SK-N-SH (cell line): ENCODE data around the gene HAND2. TPM values are rescaled to one million over a fixed set of nuclear protein-coding genes. Genes with fewer than 3 reads are reported as not detected.
A peak's percentile ranks its signal among the peaks of the same experiment; 100 is the strongest.

Experiments
- CTCF ChIA-PET: fragments of 300-600, 350-600 bp; formaldehyde crosslinking; extraction: SDS; loops from one replicate; lab custom pipeline; 2021; lab: Yijun Ruan, JAX
- POLR2A ChIA-PET: fragments of 350-600 bp; sonication (Branson Sonifier 250); formaldehyde crosslinking; extraction: SDS; loops from one replicate; lab custom pipeline; 2020; ENCODE audit warnings: antibody characterized with exemption, inconsistent platforms; lab: Yijun Ruan, JAX
- DNase-seq: peaks from one replicate; pipeline ENCODE4 v3.0.0; 2012
- H2AFZ ChIP-seq: fragments of 200-600 bp; sonication (generic); 2 replicates; pipeline ENCODE4 v1.8.1; 2016; ENCODE audit warnings: antibody characterized with exemption, mild to moderate bottlenecking, low read depth
- H3F3A ChIP-seq: fragments of 200-600 bp; sonication (generic); replicated peaks from 2 replicates; pipeline ENCODE3; 2016; ENCODE audit warnings: antibody characterized with exemption, mild to moderate bottlenecking; ENCODE audit not compliant: insufficient read depth
- H3K27ac ChIP-seq, 2 experiments: fragments of 200-500 bp in 1 of 2; fragments of 200-600 bp in 1 of 2; sonication (Bioruptor generic) in 1 of 2; sonication (generic), shearing (Covaris generic) in 1 of 2; 2 replicates each; pipeline versions ENCODE4 v1.5.1 to v1.6.1; 2014 to 2016; ENCODE audit warnings: low read depth in 2 of 2, inconsistent platforms in 1 of 2, low read length in 1 of 2, mild to moderate bottlenecking in 1 of 2, mixed read lengths in 1 of 2
- H3K27me3 ChIP-seq: fragments of 200-600 bp; sonication (generic), shearing (Covaris generic); 2 replicates; pipeline ENCODE4 v1.6.1; 2016; ENCODE audit warnings: mixed run types; ENCODE audit not compliant: insufficient read depth
- H3K36me3 ChIP-seq, 2 experiments: fragments of 200-500 bp in 1 of 2; fragments of 200-600 bp in 1 of 2; sonication (Bioruptor generic) in 1 of 2; sonication (generic) in 1 of 2; replicated peaks in 1 of 2; 2 replicates each; pipeline versions ENCODE3 to v1.5.1; 2014 to 2016; ENCODE audit warnings: low read length in 1 of 2, mild to moderate bottlenecking in 1 of 2; ENCODE audit not compliant: insufficient read depth in 2 of 2, control insufficient read depth in 1 of 2
- H3K4me1 ChIP-seq, 2 experiments: fragments of 200-500 bp in 1 of 2; fragments of 200-600 bp in 1 of 2; sonication (Bioruptor generic) in 1 of 2; sonication (generic), shearing (Covaris generic) in 1 of 2; 2 replicates each; pipeline versions ENCODE4 v1.5.1 to v1.6.1; 2014 to 2016; ENCODE audit warnings: low read depth in 1 of 2, low read length in 1 of 2, mixed run types in 1 of 2; ENCODE audit not compliant: insufficient read depth in 2 of 2, control insufficient read depth in 1 of 2
- H3K4me2 ChIP-seq: fragments of 200-600 bp; sonication (generic), shearing (Covaris generic); 2 replicates; pipeline ENCODE4 v1.6.1; 2017; ENCODE audit warnings: mixed run types
- H3K4me3 ChIP-seq, 2 experiments: fragments of 200-500 bp in 1 of 2; fragments of 200-600 bp in 1 of 2; sonication (Bioruptor generic) in 1 of 2; sonication (generic), shearing (Covaris generic) in 1 of 2; 2 replicates each; pipeline versions ENCODE4 v1.5.1 to v1.8.1; 2014 to 2016; ENCODE audit warnings: low read depth in 2 of 2, inconsistent platforms in 1 of 2, low read length in 1 of 2, mild to moderate bottlenecking in 1 of 2, mixed read lengths in 1 of 2, moderate library complexity in 1 of 2
- H3K79me2 ChIP-seq: fragments of 200-600 bp; sonication (generic); 2 replicates; pipeline ENCODE4 v1.8.1; 2017; ENCODE audit warnings: mild to moderate bottlenecking; ENCODE audit not compliant: insufficient read depth
- H3K9ac ChIP-seq: fragments of 200-600 bp; sonication (generic); 2 replicates; pipeline ENCODE4 v1.6.1; 2017; ENCODE audit warnings: mixed run types
- H3K9me2 ChIP-seq: fragments of 200-600 bp; sonication (generic); 2 replicates; pipeline ENCODE4 v1.6.1; 2017; ENCODE audit warnings: mixed run types
- H3K9me3 ChIP-seq: fragments of 200-600 bp; sonication (generic); 2 replicates; pipeline ENCODE4 v1.6.1; 2017; ENCODE audit warnings: mixed run types, mild to moderate bottlenecking, moderate library complexity
- H4K20me1 ChIP-seq: fragments of 200-600 bp; sonication (generic); 2 replicates; pipeline ENCODE4 v1.6.1; 2017; ENCODE audit warnings: mild to moderate bottlenecking, mixed run types; ENCODE audit not compliant: insufficient read depth
- EP300 ChIP-seq, 2 experiments: IDR thresholded peaks; 2 replicates each; pipeline versions ENCODE4 v1.4.0 to v1.6.1; 2012; ENCODE audit warnings: borderline replicate concordance in 1 of 2, low read depth in 1 of 2, low read length in 1 of 2
- FOSL2 ChIP-seq: IDR thresholded peaks from 2 replicates; pipeline ENCODE4 v1.4.0; 2012; ENCODE audit warnings: low read depth, mild to moderate bottlenecking, moderate library complexity, borderline replicate concordance
- FOXM1 ChIP-seq: IDR thresholded peaks from 2 replicates; pipeline ENCODE4 v1.4.0; 2012; ENCODE audit warnings: low read depth, mild to moderate bottlenecking
- MEF2A ChIP-seq: IDR thresholded peaks from 2 replicates; pipeline ENCODE4 v1.4.0; 2012; ENCODE audit warnings: low read depth, borderline replicate concordance
- NFIC ChIP-seq: IDR thresholded peaks from 2 replicates; pipeline ENCODE4 v1.4.0; 2012; ENCODE audit warnings: borderline replicate concordance
- POLR2AphosphoS5 ChIP-seq: IDR thresholded peaks from 2 replicates; pipeline ENCODE4 v1.6.1; 2012; ENCODE audit warnings: low read depth, low read length
- RCOR1 ChIP-seq: fragments of 150-350 bp; IDR thresholded peaks from 2 replicates; pipeline ENCODE4 v1.6.1; 2017; ENCODE audit warnings: antibody characterized with exemption, low read length
- RXRA ChIP-seq: IDR thresholded peaks from 2 replicates; pipeline ENCODE4 v1.4.0; 2012; ENCODE audit warnings: low read depth, mild to moderate bottlenecking, borderline replicate concordance
- SIN3A ChIP-seq: IDR thresholded peaks from 2 replicates; pipeline ENCODE4 v1.6.1; 2012; ENCODE audit warnings: low read depth, mild to moderate bottlenecking, low read length, moderate library complexity, borderline replicate concordance
- SMC3 ChIP-seq: IDR thresholded peaks from 2 replicates; pipeline ENCODE4 v1.6.1; 2012; ENCODE audit warnings: low read depth, low read length, improper control_type of control experiment
- TEAD4 ChIP-seq: IDR thresholded peaks from 2 replicates; pipeline ENCODE4 v1.4.0; 2012; ENCODE audit warnings: mild to moderate bottlenecking, borderline replicate concordance; ENCODE audit not compliant: insufficient read depth
- WGBS: methylation state at CpG from one replicate; pipeline ENCODE4 v1.1.6; 2017; ENCODE audit warnings: low lambda C conversion rate; 5-methylcytosine and 5-hydroxymethylcytosine counted together
- polyA plus RNA-seq, 3 experiments: library from polyadenylated mRNA; depleted of rRNA; stranded (reverse); fragments of >200 nt; gene quantifications; 2 replicates each; pipeline ENCODE4 v1.2.3, GENCODE V29; 2012
- TF ChIP-seq, protein P1 (sequence below): fragments of 150-350 bp; IDR thresholded peaks from 2 replicates; pipeline ENCODE4 v1.6.1; 2017; ENCODE audit warnings: antibody characterized with exemption, low read length, low read depth, borderline replicate concordance
- TF ChIP-seq, protein P2 (sequence below): IDR thresholded peaks from 2 replicates; pipeline ENCODE4; 2012
- TF ChIP-seq, protein P3 (sequence below): IDR thresholded peaks from 2 replicates; pipeline ENCODE4 v1.4.0; 2012; ENCODE audit warnings: low read depth, borderline replicate concordance
- TF ChIP-seq, protein P4 (sequence below): IDR thresholded peaks from 2 replicates; pipeline ENCODE4 v1.4.0; 2012; ENCODE audit warnings: low read depth

Gene HAND2
- polyA plus RNA-seq, 1 of the 3 experiments (the other 2 are of a cell fraction): 106 TPM

DNA sequence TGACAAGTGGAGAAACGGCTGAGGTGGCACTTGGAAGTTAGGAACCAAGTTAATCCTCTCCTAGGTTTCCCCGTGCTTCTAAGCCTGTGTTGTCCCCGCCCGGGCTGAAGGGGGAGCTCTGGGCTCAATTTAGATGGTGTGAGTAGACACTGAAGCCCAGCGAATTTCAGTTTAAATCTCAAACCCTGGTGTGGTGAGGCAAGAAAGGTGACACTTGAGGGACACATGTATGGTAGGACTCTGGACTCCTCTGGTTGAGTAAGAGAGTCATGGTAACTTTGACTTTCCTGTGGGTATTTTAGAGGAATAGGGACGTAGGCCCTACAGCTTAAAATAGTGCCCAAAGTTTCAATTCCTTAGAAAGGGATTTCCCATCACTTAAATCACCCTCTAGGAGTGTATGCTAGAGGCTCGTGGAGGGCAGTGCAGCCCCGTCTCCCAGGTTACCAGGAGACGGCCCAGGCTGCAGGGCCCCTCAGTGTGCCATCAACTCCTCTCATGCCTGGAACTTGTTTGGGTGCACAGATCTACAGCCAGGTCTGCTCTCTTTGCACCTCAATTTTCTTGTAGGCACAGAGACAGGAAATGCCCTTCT, 24.0 kb downstream of the HAND2 start (continued):
- TF ChIP-seq RCOR1: no peak
- TF ChIP-seq FOXM1: no peak
- no peak for TF ChIP-seq TEAD4
- TF ChIP-seq, protein P1, sequence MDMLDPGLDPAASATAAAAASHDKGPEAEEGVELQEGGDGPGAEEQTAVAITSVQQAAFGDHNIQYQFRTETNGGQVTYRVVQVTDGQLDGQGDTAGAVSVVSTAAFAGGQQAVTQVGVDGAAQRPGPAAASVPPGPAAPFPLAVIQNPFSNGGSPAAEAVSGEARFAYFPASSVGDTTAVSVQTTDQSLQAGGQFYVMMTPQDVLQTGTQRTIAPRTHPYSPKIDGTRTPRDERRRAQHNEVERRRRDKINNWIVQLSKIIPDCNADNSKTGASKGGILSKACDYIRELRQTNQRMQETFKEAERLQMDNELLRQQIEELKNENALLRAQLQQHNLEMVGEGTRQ: no peak
- peak; percentile 59 for TF ChIP-seq SMC3
- no peak for TF ChIP-seq MEF2A
- no peak for TF ChIP-seq EP300 (IDR thresholded peaks at IDR 0.05; ENCODE audit: borderline replicate concordance in 1 of 2, low read depth in 1 of 2, low read length in 1 of 2)
- no peak for TF ChIP-seq FOSL2
- TF ChIP-seq, all 33 proteins: peak for 4

DNA sequence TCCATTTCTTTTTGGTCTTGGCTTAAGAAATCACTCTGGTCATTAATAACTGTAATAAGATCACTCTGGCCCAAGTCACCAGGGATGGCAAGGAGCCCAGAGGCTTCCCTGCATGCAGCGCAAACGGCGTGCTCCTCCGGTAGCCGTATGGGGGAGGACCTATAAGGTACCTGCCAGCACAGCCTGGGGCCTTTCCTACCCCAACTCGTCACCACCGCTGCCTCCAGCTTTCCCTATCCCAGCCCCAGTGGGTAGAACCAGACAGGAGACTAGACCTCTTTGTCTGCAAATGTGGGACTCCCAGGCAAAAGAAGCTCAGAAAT, 25.9 kb downstream of the HAND2 start:
- Histone ChIP-seq H3K9ac (no peak overlapping the region), H3K79me2 (peaks cover 13% of the 10 kb centered on the region), H3F3A (peaks cover 14% of the 10 kb centered on the region), H3K4me1 (peaks cover 8 to 47% of the 10 kb centered on the region in 2 experiments; a peak in 2 of 4 replicates), H2AFZ (no peak overlapping the region), H3K36me3 (no peaks in the 10 kb centered on the region), H3K4me2 (no peak overlapping the region; the same call in 1 of the 2 replicates), H3K9me3 (no peaks in the 10 kb centered on the region), H3K9me2 (no peaks in the 10 kb centered on the region), H4K20me1 (no peaks in the 10 kb centered on the region), H3K4me3 (no peak overlapping the region), H3K27ac (peak overlapping the region in 1 of 2 experiments; percentile 54; a peak in 1 of 4 replicates), H3K27me3 (no peaks in the 10 kb centered on the region)
- TF ChIP-seq FOSL2: no peak
- TF ChIP-seq, protein P2, sequence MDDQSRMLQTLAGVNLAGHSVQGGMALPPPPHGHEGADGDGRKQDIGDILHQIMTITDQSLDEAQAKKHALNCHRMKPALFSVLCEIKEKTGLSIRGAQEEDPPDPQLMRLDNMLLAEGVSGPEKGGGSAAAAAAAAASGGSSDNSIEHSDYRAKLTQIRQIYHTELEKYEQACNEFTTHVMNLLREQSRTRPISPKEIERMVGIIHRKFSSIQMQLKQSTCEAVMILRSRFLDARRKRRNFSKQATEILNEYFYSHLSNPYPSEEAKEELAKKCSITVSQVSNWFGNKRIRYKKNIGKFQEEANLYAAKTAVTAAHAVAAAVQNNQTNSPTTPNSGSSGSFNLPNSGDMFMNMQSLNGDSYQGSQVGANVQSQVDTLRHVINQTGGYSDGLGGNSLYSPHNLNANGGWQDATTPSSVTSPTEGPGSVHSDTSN: peak; percentile 38; the same call in 1 of the 2 replicates
- WGBS: 57% methylated on average over 7 of the region's 7 CpGs
- DNase-seq: no peak
- ChIA-PET POLR2A (interaction anchor here (0.6 to 9.7 kb wide), 4 partner anchors 11 to 614 kb away, joined by 3 to 91 read pairs (median 4); no protein-coding TSS in a partner anchor), CTCF (interaction anchor here (0.7 to 5.1 kb wide), 3 partner anchors 17 to 186 kb away, joined by 3 to 24 read pairs (median 4); no protein-coding TSS in a partner anchor)

DNA sequence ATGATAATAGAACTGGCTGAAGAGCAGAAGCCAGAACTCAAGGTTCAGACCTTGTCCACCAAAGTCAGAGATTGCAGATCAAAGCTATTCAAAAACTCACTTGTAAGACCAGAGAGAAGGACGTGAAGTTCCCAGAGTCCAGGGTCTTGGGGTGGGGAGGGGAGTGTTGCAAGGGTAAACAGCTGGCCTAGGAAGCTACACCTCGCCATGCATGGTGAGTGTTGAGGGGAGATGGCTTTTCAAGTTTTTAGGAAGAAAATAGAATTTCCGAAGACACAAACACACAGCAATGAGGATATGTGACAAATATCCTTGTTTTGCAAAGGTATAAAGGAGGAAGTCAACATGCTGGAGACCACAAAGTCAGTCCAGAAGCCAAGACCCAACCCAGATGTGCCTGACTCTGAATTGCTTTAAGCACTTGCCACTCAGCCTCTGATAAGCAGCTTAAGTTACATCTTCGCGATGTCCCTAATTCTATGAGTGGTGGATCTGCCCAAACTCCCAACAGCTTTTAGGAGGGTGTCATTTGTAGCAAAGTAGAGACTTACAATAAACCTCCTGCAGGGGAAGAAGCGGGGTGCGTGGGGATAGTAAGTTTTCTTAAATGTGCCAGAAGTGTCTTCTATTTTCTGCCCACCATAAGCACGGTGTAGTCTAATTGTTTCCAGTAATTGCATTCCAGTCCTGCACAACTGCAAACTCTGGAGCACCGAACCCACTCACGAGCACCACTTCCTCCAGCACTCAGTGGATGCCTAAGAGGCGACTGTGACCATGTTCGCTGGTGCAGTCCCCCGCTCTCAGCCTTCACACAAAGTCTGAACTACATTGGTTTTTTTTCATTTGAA, 26.5 kb downstream of the HAND2 start:
- Histone ChIP-seq H3K36me3 (no peaks in the 10 kb centered on the region), H3K79me2 (peaks cover 11% of the 10 kb centered on the region), H3K27me3 (no peaks in the 10 kb centered on the region), H3F3A (peaks cover 12% of the 10 kb centered on the region), H3K9me2 (no peaks in the 10 kb centered on the region), H2AFZ (no peak overlapping the region), H3K27ac (peak overlapping the region in 1 of 2 experiments; percentile 54; a peak in 1 of 4 replicates), H3K9me3 (no peaks in the 10 kb centered on the region), H3K4me3 (no peak overlapping the region), H4K20me1 (no peaks in the 10 kb centered on the region), H3K9ac (no peak overlapping the region), H3K4me2 (no peak overlapping the region; the same call in 1 of the 2 replicates), H3K4me1 (peaks cover 8 to 47% of the 10 kb centered on the region in 2 experiments; a peak in 2 of 4 replicates)
- no peak for DNase-seq
- ChIA-PET CTCF (interaction anchor here (0.7 to 5.1 kb wide), 4 partner anchors 17 to 186 kb away, joined by 3 to 24 read pairs (median 3); no protein-coding TSS in a partner anchor), POLR2A (interaction anchor here (0.6 to 9.7 kb wide), 4 partner anchors 11 to 615 kb away, joined by 3 to 91 read pairs (median 4); no protein-coding TSS in a partner anchor)
- 84% methylated on average over 13 of the region's 13 CpGs for WGBS
- TF ChIP-seq NFIC: no peak
- TF ChIP-seq, protein P3, sequence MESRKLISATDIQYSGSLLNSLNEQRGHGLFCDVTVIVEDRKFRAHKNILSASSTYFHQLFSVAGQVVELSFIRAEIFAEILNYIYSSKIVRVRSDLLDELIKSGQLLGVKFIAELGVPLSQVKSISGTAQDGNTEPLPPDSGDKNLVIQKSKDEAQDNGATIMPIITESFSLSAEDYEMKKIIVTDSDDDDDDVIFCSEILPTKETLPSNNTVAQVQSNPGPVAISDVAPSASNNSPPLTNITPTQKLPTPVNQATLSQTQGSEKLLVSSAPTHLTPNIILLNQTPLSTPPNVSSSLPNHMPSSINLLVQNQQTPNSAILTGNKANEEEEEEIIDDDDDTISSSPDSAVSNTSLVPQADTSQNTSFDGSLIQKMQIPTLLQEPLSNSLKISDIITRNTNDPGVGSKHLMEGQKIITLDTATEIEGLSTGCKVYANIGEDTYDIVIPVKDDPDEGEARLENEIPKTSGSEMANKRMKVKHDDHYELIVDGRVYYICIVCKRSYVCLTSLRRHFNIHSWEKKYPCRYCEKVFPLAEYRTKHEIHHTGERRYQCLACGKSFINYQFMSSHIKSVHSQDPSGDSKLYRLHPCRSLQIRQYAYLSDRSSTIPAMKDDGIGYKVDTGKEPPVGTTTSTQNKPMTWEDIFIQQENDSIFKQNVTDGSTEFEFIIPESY: no peak
- no peak for TF ChIP-seq RXRA
- no peak for TF ChIP-seq EP300 (IDR thresholded peaks at IDR 0.05; ENCODE audit: borderline replicate concordance in 1 of 2, low read depth in 1 of 2, low read length in 1 of 2)
- TF ChIP-seq RCOR1: no peak
- no peak for TF ChIP-seq SIN3A
- TF ChIP-seq, protein P4, sequence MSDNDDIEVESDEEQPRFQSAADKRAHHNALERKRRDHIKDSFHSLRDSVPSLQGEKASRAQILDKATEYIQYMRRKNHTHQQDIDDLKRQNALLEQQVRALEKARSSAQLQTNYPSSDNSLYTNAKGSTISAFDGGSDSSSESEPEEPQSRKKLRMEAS: no peak
- no peak for TF ChIP-seq POLR2AphosphoS5
